ENCODE results near the gene KCNQ2.

The KCNQ2 gene

GRCh38 chr20:63507083-63507743 lies 34.8 kb upstream of the KCNQ2 start:
- Mint-ChIP-seq H3K4me1 (ENCODE audit: low read depth) (peaks cover 3% of the 10 kb centered on the region), H3K27ac (no peak overlapping the region), H3K4me3 (no peak overlapping the region), H3K27me3 (peaks cover 51% of the 10 kb centered on the region), H3K9me3 (peaks cover 4% of the 10 kb centered on the region), H3K36me3 (ENCODE audit: low read depth) (no peaks in the 10 kb centered on the region)

DNA sequence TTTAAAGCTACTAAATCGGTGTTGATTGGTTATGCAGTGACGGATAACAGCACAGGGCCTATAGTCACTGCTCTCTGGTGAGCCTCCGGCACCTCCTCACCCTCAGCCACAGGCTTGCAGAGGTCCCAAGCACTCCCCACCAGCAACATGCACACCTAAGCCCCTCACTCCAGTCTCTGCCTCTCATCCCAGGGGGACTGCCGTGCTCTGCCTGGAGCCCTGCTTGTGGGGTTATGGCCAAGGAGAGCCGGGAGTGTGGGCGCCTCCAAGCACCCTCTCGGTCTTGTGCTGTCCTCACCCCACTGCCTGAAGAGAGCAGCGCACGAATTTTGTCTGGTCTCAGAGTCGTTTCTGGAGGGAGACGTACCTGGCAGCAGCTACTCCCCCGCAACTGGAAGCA lies 33.3 kb upstream of the KCNQ2 start:
- Mint-ChIP-seq H3K4me3 (no peak overlapping the region), H3K9me3 (peaks cover 4% of the 10 kb centered on the region), H3K36me3 (ENCODE audit: low read depth) (no peaks in the 10 kb centered on the region), H3K27ac (no peak overlapping the region), H3K4me1 (ENCODE audit: low read depth) (peaks cover 3% of the 10 kb centered on the region), H3K27me3 (peaks cover 46% of the 10 kb centered on the region)

GRCh38 chr20:63505281-63505680 lies 32.8 kb upstream of the KCNQ2 start:
- Mint-ChIP-seq H3K27me3 (peaks cover 43% of the 10 kb centered on the region), H3K4me1 (ENCODE audit: low read depth) (peaks cover 3% of the 10 kb centered on the region), H3K36me3 (ENCODE audit: low read depth) (no peaks in the 10 kb centered on the region), H3K27ac (no peak overlapping the region), H3K9me3 (peaks cover 4% of the 10 kb centered on the region), H3K4me3 (no peak overlapping the region)

DNA sequence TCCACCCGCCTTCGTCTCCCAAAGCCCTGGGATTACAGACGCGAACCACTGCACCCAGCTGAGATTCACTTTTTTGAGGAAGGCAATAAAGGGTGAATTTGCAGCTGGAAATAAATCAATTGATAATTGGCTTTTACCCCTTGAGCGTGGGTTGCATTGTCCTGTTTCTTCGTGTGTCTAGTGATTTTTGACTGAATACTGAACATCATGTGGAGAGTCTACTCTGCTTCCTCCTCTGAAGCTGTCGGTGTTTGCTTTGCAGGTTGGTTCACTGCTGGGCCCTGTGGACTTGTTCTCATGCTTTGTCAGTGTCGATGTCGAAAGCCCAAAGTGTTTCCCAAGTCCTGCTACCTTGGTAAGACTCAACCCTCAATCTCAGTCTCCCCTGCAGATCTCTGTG lies 32.2 kb upstream of the KCNQ2 start:
- Mint-ChIP-seq H3K4me3 (no peak overlapping the region), H3K4me1 (ENCODE audit: low read depth) (peaks cover 3% of the 10 kb centered on the region), H3K9me3 (peaks cover 4% of the 10 kb centered on the region), H3K36me3 (ENCODE audit: low read depth) (no peaks in the 10 kb centered on the region), H3K27ac (no peak overlapping the region), H3K27me3 (peaks cover 36% of the 10 kb centered on the region)

GRCh38 chr20:63503524-63503923 lies 31.1 kb upstream of the KCNQ2 start:
- Mint-ChIP-seq H3K36me3 (ENCODE audit: low read depth) (no peaks in the 10 kb centered on the region), H3K27ac (no peak overlapping the region), H3K27me3 (peaks cover 28% of the 10 kb centered on the region), H3K4me1 (ENCODE audit: low read depth) (peaks cover 3% of the 10 kb centered on the region), H3K9me3 (peaks cover 4% of the 10 kb centered on the region), H3K4me3 (no peak overlapping the region)

DNA sequence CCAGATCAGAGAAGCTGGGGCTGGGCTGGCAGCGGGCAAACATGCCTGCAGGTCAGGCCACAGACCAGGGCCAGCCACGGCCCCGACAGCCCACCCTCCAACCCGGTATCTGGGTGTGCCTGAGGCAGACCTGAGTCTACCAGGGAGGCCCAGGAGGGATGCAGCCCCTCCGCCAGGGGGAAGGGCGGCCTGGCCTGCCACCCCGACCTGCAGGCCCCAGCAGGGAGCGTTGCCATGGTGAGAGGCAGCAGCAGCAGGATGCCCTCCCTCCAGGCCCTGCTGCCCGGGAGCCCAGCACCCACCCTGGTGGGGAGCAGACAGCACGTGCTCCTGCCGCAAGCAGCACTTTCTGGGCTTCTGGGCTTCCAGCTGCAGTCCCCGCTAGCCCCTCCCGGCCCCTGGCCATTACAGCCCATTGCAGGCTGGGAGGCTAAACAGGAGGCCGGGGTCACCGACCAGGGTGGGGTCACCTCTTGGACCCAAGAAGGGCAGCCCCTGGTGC lies 30.3 kb upstream of the KCNQ2 start:
- Mint-ChIP-seq H3K9me3 (peaks cover 4% of the 10 kb centered on the region), H3K27ac (no peak overlapping the region), H3K4me1 (ENCODE audit: low read depth) (peaks cover 3% of the 10 kb centered on the region), H3K36me3 (ENCODE audit: low read depth) (no peaks in the 10 kb centered on the region), H3K27me3 (peaks cover 22% of the 10 kb centered on the region), H3K4me3 (no peak overlapping the region)

- Mint-ChIP-seq H3K9me3 (peaks cover 4% of the 10 kb centered on the region), H3K4me1 (ENCODE audit: low read depth) (peaks cover 3% of the 10 kb centered on the region), H3K4me3 (no peak overlapping the region), H3K27ac (no peak overlapping the region), H3K36me3 (ENCODE audit: low read depth) (no peaks in the 10 kb centered on the region), H3K27me3 (peaks cover 22% of the 10 kb centered on the region)
These were observed 29.6 kb upstream of the KCNQ2 start for GRCh38 chr20:63501818-63502670.

DNA sequence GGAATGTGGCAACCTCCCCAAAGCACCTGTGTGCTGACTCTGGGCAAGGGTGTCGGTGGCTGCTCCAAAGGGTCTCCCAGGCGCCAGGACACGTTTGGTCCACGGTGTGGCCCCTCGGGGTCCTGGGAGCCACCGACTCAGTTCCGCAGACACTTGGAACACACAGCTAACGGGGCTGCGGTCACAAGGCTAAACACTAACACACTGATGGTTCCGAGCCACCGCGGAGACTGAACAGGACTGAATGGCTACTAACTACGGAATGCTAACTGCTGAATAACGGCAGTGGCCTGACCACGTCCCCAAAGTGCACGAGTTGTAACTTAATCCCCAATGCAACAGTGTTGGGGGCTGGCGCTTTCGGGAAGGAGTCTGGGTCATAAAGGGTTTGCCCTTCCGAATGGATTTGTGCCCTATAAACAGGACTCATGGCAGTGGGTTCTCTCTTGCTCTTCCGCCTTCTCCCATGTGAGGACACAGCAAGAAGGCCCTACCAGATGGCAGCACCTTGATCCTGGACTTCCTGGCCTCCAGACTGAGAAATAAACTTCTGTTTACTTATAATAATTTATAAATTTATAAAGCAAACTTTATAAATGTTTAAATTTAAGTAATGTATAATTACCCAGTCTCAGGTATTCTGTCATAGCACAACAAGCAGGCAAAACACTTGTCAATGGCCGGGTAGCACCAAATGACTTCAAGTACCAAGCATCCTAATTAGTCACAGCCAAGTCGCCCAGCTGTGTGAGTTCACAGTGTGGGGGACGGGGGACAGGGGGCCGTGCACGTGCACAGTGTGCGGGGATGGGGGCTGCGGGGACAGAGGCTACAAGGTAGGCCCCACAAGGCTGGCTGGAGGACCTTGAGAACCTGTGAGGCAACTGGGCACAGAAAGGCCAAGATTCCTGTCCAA lies 28.7 kb upstream of the KCNQ2 start:
- no peak overlapping the region for H3K4me3 Mint-ChIP-seq
- no peak overlapping the region for H3K27ac Mint-ChIP-seq
- H3K36me3 Mint-ChIP-seq (ENCODE audit: low read depth), result no peaks in the 10 kb centered on the region
- H3K4me1 Mint-ChIP-seq (ENCODE audit: low read depth), result peaks cover 4% of the 10 kb centered on the region
- peaks cover 4% of the 10 kb centered on the region for H3K9me3 Mint-ChIP-seq
- H3K27me3 Mint-ChIP-seq, result peaks cover 24% of the 10 kb centered on the region

DNA sequence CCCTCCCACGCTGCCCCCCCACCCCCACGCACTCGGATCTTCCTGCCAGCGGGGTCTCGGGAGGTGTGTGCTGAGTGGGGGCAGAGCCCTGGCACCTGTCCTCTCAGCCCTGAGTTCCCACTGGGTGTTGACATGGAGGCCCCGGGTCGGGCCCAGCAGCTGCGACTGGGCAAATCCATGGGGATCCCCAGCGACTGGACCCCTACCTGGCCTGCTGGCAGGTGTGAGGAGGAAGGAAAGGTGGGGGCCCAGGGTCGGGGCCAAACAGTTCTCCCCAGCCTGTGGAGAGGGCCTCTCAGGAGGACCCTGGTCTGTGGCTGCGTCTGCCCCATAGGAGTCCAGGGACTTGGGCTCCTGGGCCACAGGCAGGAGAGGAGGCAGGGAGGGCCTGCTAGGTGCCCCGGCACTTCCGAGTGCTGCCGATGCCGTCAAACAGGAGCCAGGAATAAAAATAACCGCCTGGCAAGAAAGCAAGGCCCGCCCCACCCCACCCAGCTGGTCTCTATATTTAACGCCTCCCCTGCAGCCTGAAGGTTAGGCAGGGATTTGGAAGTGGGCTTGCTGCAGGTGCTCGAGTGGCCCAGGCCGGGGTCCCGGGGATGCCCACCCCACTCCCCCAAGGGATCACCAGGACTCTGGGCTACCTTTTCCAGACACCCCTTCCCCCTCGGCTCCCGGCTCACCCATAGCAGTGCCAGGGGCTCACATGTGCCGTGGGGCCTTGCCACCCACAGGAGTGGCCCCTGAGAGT lies 27.9 kb upstream of the KCNQ2 start:
- H3K4me1 Mint-ChIP-seq (ENCODE audit: low read depth), result peaks cover 5% of the 10 kb centered on the region
- peaks cover 4% of the 10 kb centered on the region for H3K9me3 Mint-ChIP-seq
- no peak overlapping the region for H3K4me3 Mint-ChIP-seq
- H3K36me3 Mint-ChIP-seq (ENCODE audit: low read depth), result no peaks in the 10 kb centered on the region
- peaks cover 25% of the 10 kb centered on the region for H3K27me3 Mint-ChIP-seq
- H3K27ac Mint-ChIP-seq, result no peak overlapping the region

GRCh38 chr20:63499338-63499969 lies 27.0 kb upstream of the KCNQ2 start:
- peaks cover 5% of the 10 kb centered on the region for H3K4me1 Mint-ChIP-seq (ENCODE audit: low read depth)
- H3K27ac Mint-ChIP-seq, result no peak overlapping the region
- H3K36me3 Mint-ChIP-seq (ENCODE audit: low read depth), result no peaks in the 10 kb centered on the region
- no peaks in the 10 kb centered on the region for H3K9me3 Mint-ChIP-seq
- no peak overlapping the region for H3K4me3 Mint-ChIP-seq
- peaks cover 19% of the 10 kb centered on the region for H3K27me3 Mint-ChIP-seq

- H3K4me3 Mint-ChIP-seq, result no peak within 1 kb of the TSS
- H3K27ac Mint-ChIP-seq, result no peak within 1 kb of the TSS
- peaks cover 17% of the 10 kb centered on the region for H3K27me3 Mint-ChIP-seq
- H3K36me3 Mint-ChIP-seq (ENCODE audit: low read depth), result no peaks in the 10 kb centered on the region
- no peaks in the 10 kb centered on the region for H3K9me3 Mint-ChIP-seq
- peaks cover 5% of the 10 kb centered on the region for H3K4me1 Mint-ChIP-seq (ENCODE audit: low read depth)
These were observed 26.5 kb upstream of the KCNQ2 start, which contains the start of gene EEF1A2 for GRCh38 chr20:63498960-63499337. Gene EEF1A2 (minus strand): TSS chr20:63499083. CDS start chr20:63497763, 1,320 bp downstream.

- Mint-ChIP-seq H3K4me3 (no peak overlapping the region), H3K27me3 (peaks cover 13% of the 10 kb centered on the region), H3K9me3 (no peaks in the 10 kb centered on the region), H3K27ac (no peak overlapping the region), H3K36me3 (ENCODE audit: low read depth) (no peaks in the 10 kb centered on the region), H3K4me1 (ENCODE audit: low read depth) (peaks cover 5% of the 10 kb centered on the region)
These were observed 25.8 kb upstream of the KCNQ2 start for GRCh38 chr20:63497946-63498935.
